SK-N-MC (cell line): ENCODE measurements around the gene ALG10.

Experiments
- EZH2 ChIP-seq: fragments of 200-600 bp; sonication (generic); IDR thresholded peaks from one replicate; pipeline ENCODE4 v1.6.1; 2017; ENCODE audit warnings: antibody characterized with exemption
- FOXP2 ChIP-seq: optimal IDR thresholded peaks from 2 replicates; pipeline ENCODE3; 2011; ENCODE audit warnings: mild to moderate bottlenecking, moderate library complexity; ENCODE audit not compliant: insufficient read depth; ENCODE audit errors: extremely low read length, control extremely low read depth
- POLR2AphosphoS5 ChIP-seq: IDR thresholded peaks from 2 replicates; pipeline ENCODE4 v1.6.1; 2012; ENCODE audit warnings: mild to moderate bottlenecking, low read depth, low read length, borderline replicate concordance

GRCh38 chr12:34048714-34049113, 26.4 kb downstream of the ALG10 start:
- TF ChIP-seq EZH2 (no peak), POLR2AphosphoS5 (no peak), FOXP2 (no peak)
